Fibroblast of pulmonary artery (primary cell): ENCODE results near the gene ARL11.

Experiments
- DNase-seq: peaks from one replicate; pipeline ENCODE4 v3.0.0-alpha.2; 2010; ENCODE audit warnings: low read depth
- H3K4me3 ChIP-seq: replicated peaks from 2 replicates; pipeline ENCODE4 v1.5.1; 2011; ENCODE audit warnings: low read depth, mild to moderate bottlenecking, control low read depth, low read length, moderate library complexity
- TF ChIP-seq, protein P1 (sequence below): IDR thresholded peaks from 2 replicates; pipeline ENCODE4 v1.5.1; 2011; ENCODE audit warnings: mild to moderate bottlenecking, control low read depth, low read length, inconsistent platforms; ENCODE audit errors: missing control alignments

The ARL11 gene

GRCh38 chr13:49649244-49649962 lies 21.1 kb downstream of the ARL11 start:
- no peak overlapping the region for H3K4me3 ChIP-seq
- TF ChIP-seq, protein P1, sequence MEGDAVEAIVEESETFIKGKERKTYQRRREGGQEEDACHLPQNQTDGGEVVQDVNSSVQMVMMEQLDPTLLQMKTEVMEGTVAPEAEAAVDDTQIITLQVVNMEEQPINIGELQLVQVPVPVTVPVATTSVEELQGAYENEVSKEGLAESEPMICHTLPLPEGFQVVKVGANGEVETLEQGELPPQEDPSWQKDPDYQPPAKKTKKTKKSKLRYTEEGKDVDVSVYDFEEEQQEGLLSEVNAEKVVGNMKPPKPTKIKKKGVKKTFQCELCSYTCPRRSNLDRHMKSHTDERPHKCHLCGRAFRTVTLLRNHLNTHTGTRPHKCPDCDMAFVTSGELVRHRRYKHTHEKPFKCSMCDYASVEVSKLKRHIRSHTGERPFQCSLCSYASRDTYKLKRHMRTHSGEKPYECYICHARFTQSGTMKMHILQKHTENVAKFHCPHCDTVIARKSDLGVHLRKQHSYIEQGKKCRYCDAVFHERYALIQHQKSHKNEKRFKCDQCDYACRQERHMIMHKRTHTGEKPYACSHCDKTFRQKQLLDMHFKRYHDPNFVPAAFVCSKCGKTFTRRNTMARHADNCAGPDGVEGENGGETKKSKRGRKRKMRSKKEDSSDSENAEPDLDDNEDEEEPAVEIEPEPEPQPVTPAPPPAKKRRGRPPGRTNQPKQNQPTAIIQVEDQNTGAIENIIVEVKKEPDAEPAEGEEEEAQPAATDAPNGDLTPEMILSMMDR, result peak; percentile 56
- DNase-seq, result peak; percentile 59

- no peak overlapping the region for H3K4me3 ChIP-seq
- TF ChIP-seq, protein P1, result no peak
- DNase-seq, result no peak
Observed at GRCh38 chr13:49649963-49650312, 21.6 kb downstream of the ARL11 start.

GRCh38 chr13:49651570-49652354 lies 23.5 kb downstream of the ARL11 start:
- TF ChIP-seq, protein P1, result no peak
- DNase-seq, result no peak
- H3K4me3 ChIP-seq, result no peak overlapping the region

GRCh38 chr13:49652355-49653305 lies 24.3 kb downstream of the ARL11 start:
- H3K4me3 ChIP-seq, result no peak overlapping the region
- peak; percentile 35 for DNase-seq
- TF ChIP-seq, protein P1, result peak; percentile 41

- no peak overlapping the region for H3K4me3 ChIP-seq
- TF ChIP-seq, protein P1, result no peak
- DNase-seq, result no peak
Observed at GRCh38 chr13:49653478-49653877, 25.2 kb downstream of the ARL11 start.

DNA sequence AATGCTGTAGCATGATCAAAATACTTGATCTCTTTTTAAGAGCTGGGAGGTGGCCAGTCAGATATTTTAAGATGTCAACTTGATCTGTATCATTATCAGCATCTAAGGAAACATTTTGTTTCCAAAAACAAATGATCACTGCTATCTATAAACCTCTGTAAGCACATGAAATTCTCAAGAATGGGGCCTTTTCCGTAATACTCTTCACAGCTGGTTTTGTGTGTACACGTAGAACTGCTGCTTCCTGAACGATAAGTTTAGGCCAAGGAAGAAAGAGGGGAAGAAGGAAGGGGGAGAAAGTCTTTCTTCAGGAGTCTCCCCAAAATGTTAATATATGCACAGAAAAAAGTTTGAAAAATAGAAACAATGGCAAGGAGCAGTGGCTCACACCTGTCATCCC lies 25.7 kb downstream of the ARL11 start:
- H3K4me3 ChIP-seq, result no peak overlapping the region
- no peak for DNase-seq
- TF ChIP-seq, protein P1, result no peak
